IPS DF 6.9 (cell line): ENCODE data around the gene UBE3D.

Experiments
- DNase-seq: peaks from one replicate; pipeline ENCODE4 v3.0.0-alpha.2; 2013; ENCODE audit warnings: low read depth, low spot score
- H3K27ac ChIP-seq: one replicate; pipeline ENCODE4 v1.5.1; 2013; ENCODE audit warnings: low read length, control low read depth
- H3K27me3 ChIP-seq: 2 replicates; pipeline ENCODE4 v1.6.1; 2013; ENCODE audit warnings: mild to moderate bottlenecking, low read length; ENCODE audit not compliant: control insufficient read depth, insufficient read depth
- H3K36me3 ChIP-seq: 2 replicates; pipeline ENCODE4 v1.6.1; 2013; ENCODE audit warnings: low read length; ENCODE audit not compliant: control insufficient read depth, insufficient read depth
- H3K4me1 ChIP-seq: 2 replicates; pipeline ENCODE4 v1.6.1; 2013; ENCODE audit warnings: low read length; ENCODE audit not compliant: control insufficient read depth, insufficient read depth
- H3K4me3 ChIP-seq: 2 replicates; pipeline ENCODE4 v1.5.1; 2013; ENCODE audit warnings: mild to moderate bottlenecking, low read length
- H3K9me3 ChIP-seq: 2 replicates; pipeline ENCODE4 v1.6.1; 2013; ENCODE audit warnings: low read length, inconsistent platforms; ENCODE audit not compliant: control insufficient read depth, insufficient read depth
- WGBS: extraction: QIAGEN DNeasy Blood & Tissue Kit; methylation state at CpG from one replicate; pipeline ENCODE4 v1.1.7; 2013; ENCODE audit warnings: mixed read lengths, missing lambda C conversion rate; ENCODE audit not compliant: insufficient read length, insufficient coverage; 5-methylcytosine and 5-hydroxymethylcytosine counted together

The UBE3D gene

DNA sequence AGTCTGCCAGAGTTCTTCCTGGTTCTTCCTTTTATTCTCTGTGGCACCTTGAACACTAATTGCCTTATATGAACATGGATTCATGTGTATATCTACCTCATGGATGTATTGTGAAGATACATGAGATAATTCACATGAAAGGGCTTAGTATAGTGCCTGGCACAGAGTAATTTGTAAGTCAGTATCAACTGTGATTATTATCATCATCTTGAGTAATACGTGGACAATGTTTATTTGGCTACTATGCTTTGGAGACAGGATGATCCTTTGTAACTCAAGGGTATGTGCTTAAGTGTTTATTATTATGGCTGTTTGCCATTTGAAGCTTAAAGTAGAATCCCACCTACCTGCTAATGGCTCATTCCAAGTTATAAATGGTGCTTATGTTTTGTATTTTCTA lies 17.8 kb upstream of the UBE3D start:
- WGBS: no CpG with 5 or more reads among the region's 1 CpG
- Histone ChIP-seq H3K4me3 (no peak overlapping the region), H3K9me3 (no peaks in the 10 kb centered on the region), H3K36me3 (no peaks in the 10 kb centered on the region), H3K27me3 (no peaks in the 10 kb centered on the region), H3K27ac (no peak overlapping the region), H3K4me1 (no peaks in the 10 kb centered on the region)
- DNase-seq: no peak

DNA sequence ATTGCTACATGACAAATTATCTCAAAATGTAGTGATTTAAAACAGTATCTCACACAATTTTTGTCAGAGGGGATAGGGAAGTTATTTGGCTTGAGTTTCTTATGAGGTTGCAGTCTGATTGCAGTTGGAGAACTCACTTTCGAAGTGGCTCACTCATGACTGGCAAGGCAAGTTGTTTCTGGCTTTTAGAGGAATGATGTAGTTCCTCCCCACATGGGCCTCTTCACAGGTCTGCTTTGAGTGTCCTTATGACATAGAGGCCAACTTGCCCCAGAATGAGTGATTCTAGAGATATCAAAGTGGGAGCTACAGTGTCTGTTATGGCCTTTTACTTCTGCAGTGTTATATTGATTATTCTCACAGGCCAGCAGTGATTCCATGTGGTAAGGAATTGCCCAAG lies 8.0 kb upstream of the UBE3D start:
- no CpG with 5 or more reads among the region's 1 CpG for WGBS
- Histone ChIP-seq H3K9me3 (no peaks in the 10 kb centered on the region), H3K27ac (no peak overlapping the region), H3K27me3 (no peaks in the 10 kb centered on the region), H3K4me3 (no peak overlapping the region), H3K4me1 (no peaks in the 10 kb centered on the region), H3K36me3 (no peaks in the 10 kb centered on the region)
- no peak for DNase-seq

DNA sequence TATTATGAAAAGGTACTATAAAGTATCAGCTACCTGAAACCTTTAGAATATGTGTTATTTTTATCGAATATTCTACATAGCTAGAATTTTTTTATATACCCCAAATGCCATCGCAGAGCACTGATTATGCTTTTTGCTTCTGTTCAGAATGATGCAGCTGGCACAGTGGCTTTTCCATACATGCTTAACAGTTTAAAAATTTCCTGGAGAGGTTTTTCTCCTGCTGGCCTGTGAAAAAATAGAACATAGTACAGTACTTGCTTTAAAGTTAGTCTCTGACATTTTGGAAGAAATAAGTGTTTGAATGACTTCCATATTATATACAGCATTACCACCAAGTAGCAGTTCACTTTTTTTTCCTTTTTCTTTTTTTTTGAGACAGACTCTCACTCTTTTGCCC lies 7.1 kb upstream of the UBE3D start:
- H3K27me3 ChIP-seq: no peaks in the 10 kb centered on the region
- no peak overlapping the region for H3K27ac ChIP-seq
- H3K4me1 ChIP-seq: no peaks in the 10 kb centered on the region
- no peaks in the 10 kb centered on the region for H3K9me3 ChIP-seq
- no CpG with 5 or more reads among the region's 2 CpGs for WGBS
- no peaks in the 10 kb centered on the region for H3K36me3 ChIP-seq
- no peak for DNase-seq
- no peak overlapping the region for H3K4me3 ChIP-seq

DNA sequence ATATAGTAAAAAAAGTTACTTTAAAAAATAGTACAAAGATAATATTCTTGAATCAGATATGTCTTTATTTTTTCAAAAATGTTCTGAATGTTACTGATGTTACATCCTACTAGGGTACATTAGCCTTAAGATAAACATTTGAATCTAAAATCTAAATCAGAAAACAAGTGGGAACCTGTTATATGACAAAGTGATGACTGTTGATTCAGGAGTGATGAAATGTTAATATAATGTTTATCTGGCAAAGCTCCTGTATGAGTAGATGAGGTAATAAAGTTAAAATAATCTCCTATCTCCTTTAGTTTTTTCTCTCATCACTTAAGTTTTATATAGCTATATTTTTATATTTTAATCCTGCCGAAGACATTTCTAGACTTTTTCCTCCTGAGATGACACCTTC lies 6.1 kb upstream of the UBE3D start:
- no peak overlapping the region for H3K27ac ChIP-seq
- no peak for DNase-seq
- WGBS: no CpG with 5 or more reads among the region's 1 CpG

DNA sequence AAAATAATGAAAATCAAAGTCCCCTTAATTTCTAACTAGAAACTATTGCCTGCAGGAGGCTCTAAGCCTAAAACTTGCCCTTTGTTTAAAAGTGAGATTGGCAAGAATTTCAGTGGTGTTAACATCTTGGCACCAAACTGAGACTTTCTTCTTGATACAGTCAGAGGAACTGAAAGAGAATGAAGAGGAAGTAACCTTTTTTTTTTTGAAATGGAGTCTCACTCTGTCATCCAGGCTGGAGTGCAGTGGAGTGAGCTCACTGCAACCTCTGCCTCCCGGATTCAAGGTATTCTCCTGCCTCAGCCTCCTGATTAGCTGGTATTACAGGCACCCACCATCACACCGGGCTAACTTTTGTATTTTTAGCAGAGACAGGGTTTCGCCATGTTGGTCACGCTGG lies 5.4 kb upstream of the UBE3D start:
- Histone ChIP-seq H3K27ac (no peak overlapping the region), H3K27me3 (no peaks in the 10 kb centered on the region), H3K9me3 (no peaks in the 10 kb centered on the region), H3K4me1 (no peaks in the 10 kb centered on the region), H3K36me3 (no peaks in the 10 kb centered on the region), H3K4me3 (no peak overlapping the region)
- WGBS: no CpG with 5 or more reads among the region's 4 CpGs
- DNase-seq: no peak

More for the DNA sequence above, 6.1 kb upstream of the UBE3D start:
- no peaks in the 10 kb centered on the region for H3K4me1 ChIP-seq
- H3K36me3 ChIP-seq: no peaks in the 10 kb centered on the region
- H3K27me3 ChIP-seq: no peaks in the 10 kb centered on the region
- no peak overlapping the region for H3K4me3 ChIP-seq
- H3K9me3 ChIP-seq: no peaks in the 10 kb centered on the region

DNA sequence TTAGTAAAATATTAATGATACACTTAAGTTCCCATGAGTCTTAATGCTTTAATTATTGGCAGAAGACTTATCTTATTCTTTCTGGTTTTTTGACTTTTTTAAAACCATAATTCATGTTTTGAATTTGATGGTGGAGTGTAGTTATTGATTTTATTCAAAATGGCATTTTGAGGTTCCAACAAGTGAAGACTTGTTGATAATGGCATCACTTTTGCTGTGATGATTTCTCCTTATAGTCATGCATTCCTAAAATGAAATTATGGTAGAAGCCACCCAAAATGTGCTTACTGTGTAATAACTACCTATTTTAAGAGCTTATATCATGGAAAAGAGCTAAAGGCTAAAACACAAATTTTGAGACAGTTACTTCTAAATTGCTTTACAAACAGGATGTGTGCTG lies 4.0 kb upstream of the UBE3D start:
- Histone ChIP-seq H3K9me3 (no peaks in the 10 kb centered on the region), H3K4me3 (no peak overlapping the region), H3K27ac (no peak overlapping the region), H3K36me3 (no peaks in the 10 kb centered on the region), H3K27me3 (no peaks in the 10 kb centered on the region), H3K4me1 (no peaks in the 10 kb centered on the region)
- no peak for DNase-seq

DNA sequence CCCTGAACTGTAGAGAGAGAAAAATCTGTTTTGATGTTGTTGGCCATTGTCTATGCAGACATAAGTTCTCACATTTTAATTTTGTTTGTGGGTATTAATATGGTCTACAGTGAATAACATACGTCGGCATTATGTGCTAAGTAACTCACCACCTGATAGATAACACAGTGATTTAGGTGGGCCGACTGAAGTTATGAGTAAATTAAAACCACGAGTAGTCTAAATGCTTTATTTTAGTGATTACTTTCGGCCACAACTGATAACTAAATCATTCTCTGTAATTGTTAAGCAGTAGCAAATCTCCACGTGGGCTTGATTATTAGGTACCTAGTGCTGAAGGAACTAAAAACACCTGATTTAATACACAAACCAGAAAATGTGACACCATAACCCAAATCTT lies 3.0 kb upstream of the UBE3D start:
- Histone ChIP-seq H3K4me3 (no peak overlapping the region; the same call in 1 of the 2 replicates), H3K27ac (no peak overlapping the region), H3K4me1 (no peaks in the 10 kb centered on the region), H3K9me3 (no peaks in the 10 kb centered on the region), H3K27me3 (no peaks in the 10 kb centered on the region), H3K36me3 (no peaks in the 10 kb centered on the region)
- no peak for DNase-seq
- WGBS: no CpG with 5 or more reads among the region's 6 CpGs

DNA sequence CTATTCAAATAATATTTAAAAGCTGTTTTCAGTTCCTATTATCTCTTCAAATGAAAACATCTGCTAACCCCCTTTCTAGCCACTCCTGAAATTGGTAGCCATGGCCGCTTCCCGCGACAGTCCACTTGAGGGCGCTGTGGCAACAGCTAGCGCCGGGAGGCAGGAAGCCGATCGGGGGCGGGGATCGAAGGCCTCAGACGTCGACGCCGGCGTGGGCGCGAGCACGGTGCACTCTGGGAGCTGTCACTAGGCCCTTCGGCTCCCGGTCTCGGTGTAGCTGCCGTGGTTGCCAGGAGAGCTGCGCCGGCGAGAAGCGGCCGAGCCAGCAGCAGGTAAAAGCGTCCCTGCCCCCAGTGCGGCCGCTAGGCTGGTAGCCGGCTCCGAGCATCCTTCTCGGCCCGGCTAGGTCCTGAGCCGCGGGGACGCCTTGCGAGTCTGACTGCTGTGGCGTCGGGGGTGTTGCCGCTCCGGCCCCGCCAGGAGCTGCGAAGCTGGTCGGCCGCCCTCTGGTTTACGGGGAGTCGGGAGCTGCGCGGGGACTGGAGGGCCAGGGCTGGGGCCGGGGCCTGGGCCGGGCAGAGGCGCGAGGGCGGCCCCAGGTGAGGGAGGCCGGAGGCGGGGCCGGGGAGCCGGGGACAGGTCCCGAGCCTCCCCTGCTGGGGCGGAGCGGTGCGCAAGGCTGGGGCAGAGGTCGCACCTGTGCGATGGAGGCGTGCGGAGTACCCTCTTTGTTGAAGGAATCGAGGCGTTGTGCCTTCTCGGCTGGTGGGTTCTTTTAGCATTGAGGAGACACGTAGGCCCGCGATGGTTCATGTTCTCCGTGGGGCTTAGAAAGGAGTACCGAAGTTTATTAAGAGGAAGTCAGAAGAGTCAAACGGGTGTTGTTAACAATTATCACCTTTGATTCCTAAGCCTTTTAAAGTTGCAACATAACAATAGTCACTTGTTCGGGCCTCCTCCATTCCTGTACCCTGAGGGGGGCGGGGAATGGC lies 2.1 kb upstream of the UBE3D start, which contains the start of gene DOP1A:
Gene DOP1A (plus strand): TSS at position 224 of the 992 bp plus-strand sequence. CDS start 29,307 bp downstream, outside the sequence.
- no peaks in the 10 kb centered on the region for H3K4me1 ChIP-seq
- no CpG with 5 or more reads among the region's 78 CpGs for WGBS

DNA sequence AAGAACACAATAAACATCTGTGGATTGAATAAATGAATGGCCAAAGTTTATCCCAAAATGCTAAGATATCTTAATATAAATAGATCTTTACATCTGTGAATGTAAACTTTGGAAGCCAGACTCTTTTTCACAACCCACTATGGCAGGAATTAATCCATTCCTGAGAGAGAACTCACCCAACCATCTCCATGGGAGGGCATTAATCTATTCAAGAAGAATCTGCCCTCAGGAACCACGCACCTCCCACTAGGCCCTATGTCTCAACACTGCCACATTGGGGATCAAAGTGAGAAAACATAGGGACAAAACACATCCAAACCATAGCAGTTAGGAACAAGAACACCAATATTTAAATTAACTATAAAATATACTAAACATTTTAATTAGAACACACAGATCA lies 3.4 kb downstream of the UBE3D start:
- no peaks in the 10 kb centered on the region for H3K4me1 ChIP-seq
- no peaks in the 10 kb centered on the region for H3K27me3 ChIP-seq
- H3K36me3 ChIP-seq: no peaks in the 10 kb centered on the region
- no peak overlapping the region for H3K27ac ChIP-seq
- H3K4me3 ChIP-seq: no peak overlapping the region
- WGBS: no CpG with 5 or more reads among the region's 1 CpG
- no peak for DNase-seq
- no peaks in the 10 kb centered on the region for H3K9me3 ChIP-seq

More for the DNA sequence above, 2.1 kb upstream of the UBE3D start, which contains the start of gene DOP1A:
- Histone ChIP-seq H3K4me3 (peak within 1 kb of the TSS; percentile 72; the same call in 1 of the 2 replicates), H3K27me3 (no peaks in the 10 kb centered on the region), H3K9me3 (no peaks in the 10 kb centered on the region), H3K27ac (no peak within 1 kb of the TSS), H3K36me3 (no peaks in the 10 kb centered on the region)
- peak; percentile 81 for DNase-seq

DNA sequence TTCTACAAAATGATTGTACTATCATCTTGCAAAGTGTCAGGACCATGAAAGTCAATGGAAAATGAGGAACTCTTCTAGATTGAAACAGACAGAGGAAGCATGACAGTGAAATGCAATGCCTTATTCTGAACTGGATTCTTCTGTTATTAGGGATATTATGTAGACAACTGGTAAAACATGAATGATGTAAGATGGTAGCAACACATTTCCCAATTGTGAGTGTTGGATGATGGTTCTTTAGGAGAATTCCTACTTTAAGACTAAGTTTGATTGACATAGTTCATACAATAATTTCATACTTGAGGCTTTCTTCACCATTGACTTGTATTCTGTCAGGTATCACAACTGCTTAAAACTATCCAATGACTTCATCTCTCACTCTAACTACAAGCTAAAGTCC lies 4.5 kb downstream of the UBE3D start:
- Histone ChIP-seq H3K9me3 (no peaks in the 10 kb centered on the region), H3K27me3 (no peaks in the 10 kb centered on the region), H3K27ac (no peak overlapping the region), H3K4me3 (no peak overlapping the region), H3K36me3 (no peaks in the 10 kb centered on the region; the same call in 1 of the 2 replicates), H3K4me1 (no peaks in the 10 kb centered on the region)
- DNase-seq: no peak
